Skeletal muscle satellite cell (primary cell): ENCODE results near the gene VAV2.
A peak's percentile ranks its signal among the peaks of the same experiment; 100 is the strongest.

Source experiments
- H3K27me3 ChIP-seq: 2 replicates; pipeline ENCODE4 v1.7.0; 2013; ENCODE audit warnings: low read length; ENCODE audit not compliant: control insufficient read depth, insufficient read depth
- H3K36me3 ChIP-seq: 2 replicates; pipeline ENCODE4 v1.7.0; 2013; ENCODE audit warnings: mild to moderate bottlenecking, control low read depth, low read length; ENCODE audit not compliant: insufficient read depth
- H3K4me1 ChIP-seq: 2 replicates; pipeline ENCODE4 v1.7.0; 2013; ENCODE audit warnings: low read length; ENCODE audit not compliant: control insufficient read depth, insufficient read depth
- H3K4me2 ChIP-seq: 2 replicates; pipeline ENCODE4 v1.7.0; 2013; ENCODE audit warnings: mild to moderate bottlenecking, low read length
- H3K4me3 ChIP-seq: 2 replicates; pipeline ENCODE4 v1.7.0; 2013; ENCODE audit warnings: low read length
- H3K9ac ChIP-seq: 2 replicates; pipeline ENCODE4 v1.7.0; 2013; ENCODE audit warnings: mild to moderate bottlenecking, low read depth, low read length, moderate library complexity
- H3K9me3 ChIP-seq: replicated peaks from 2 replicates; pipeline ENCODE4 v1.7.0; 2013; ENCODE audit warnings: mild to moderate bottlenecking, control low read depth, low read length

Gene VAV2

DNA sequence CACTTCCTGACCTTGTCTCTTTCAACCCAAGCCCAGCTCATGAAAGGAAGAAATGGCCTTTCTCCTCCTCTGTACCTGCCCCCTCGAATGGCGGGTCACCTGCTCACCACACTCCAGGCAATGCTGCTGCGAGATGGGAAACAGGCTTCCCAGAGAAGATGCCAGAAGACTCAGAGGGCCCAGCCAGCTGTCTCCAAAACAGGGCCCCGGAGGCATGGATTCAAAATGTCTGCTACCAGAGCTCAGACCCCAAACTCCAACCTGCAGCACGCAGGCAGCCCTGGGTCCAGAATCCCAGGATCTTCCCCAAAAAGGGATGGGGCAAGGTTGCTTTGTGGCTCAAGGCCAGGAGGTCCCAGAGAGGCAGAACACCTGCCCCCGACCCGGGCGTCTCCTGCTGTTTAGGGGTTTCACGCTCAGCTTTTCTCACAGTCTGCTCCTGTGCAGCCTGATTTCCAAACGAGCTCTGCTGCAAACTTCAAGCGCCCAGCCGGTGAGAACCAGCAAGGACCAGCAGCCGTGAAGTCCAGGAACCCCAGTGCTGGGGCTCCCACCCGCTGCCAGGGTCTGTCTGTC is 42.5 kb downstream of the VAV2 start:
- Histone ChIP-seq H3K36me3 (peaks cover 8% of the 10 kb centered on the region), H3K9ac (no peak overlapping the region), H3K27me3 (no peaks in the 10 kb centered on the region), H3K4me3 (no peak overlapping the region), H3K9me3 (no peaks in the 10 kb centered on the region), H3K4me1 (peaks cover 19% of the 10 kb centered on the region), H3K4me2 (no peak overlapping the region)

DNA sequence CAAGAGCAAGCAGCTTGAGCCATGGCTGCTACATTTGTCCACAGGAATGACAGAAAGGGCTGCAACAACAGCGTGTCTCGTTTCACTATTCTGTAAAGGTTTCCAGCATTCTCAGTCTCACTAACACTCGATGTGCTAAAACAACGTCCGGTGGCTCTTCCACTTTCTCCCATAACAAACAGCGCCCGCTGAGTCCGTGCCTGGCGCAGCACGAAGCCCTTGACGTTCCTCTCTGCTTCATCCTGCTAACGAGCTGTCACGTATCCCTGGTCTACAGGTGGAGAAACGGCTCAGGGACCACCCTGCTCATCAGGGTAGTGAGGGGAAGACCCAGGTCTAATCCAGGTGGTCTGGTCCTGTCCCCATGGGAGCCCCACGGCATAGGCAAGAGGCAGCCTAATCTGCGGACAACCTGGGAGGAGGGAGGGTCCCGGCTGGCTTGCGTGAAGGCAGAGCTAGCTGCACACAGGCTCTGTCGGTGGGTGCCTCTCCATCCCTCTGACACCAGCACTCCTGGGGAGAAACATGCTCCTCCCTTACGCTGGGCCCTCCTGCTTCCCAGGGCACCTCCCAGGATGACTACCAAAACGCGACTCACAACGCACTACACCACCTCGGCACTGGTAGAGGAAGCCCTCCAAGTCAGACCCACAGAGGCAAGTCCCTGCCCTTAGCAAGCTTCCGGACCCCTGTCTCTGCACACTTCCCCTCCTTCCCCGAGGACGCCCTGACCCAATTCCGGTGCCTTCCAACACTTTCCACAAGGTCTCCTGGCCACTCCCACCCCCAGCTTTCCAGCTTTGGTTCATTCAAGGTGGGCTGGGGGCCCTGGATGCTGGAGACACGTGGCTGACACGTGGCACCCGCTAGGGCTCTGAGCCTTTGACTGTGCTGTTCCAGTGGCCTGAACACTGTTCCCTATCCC is 43.3 kb downstream of the VAV2 start:
- Histone ChIP-seq H3K27me3 (no peaks in the 10 kb centered on the region), H3K4me1 (peaks cover 26% of the 10 kb centered on the region), H3K9me3 (no peaks in the 10 kb centered on the region), H3K36me3 (peaks cover 8% of the 10 kb centered on the region), H3K9ac (no peak overlapping the region), H3K4me3 (no peak overlapping the region), H3K4me2 (no peak overlapping the region)

DNA sequence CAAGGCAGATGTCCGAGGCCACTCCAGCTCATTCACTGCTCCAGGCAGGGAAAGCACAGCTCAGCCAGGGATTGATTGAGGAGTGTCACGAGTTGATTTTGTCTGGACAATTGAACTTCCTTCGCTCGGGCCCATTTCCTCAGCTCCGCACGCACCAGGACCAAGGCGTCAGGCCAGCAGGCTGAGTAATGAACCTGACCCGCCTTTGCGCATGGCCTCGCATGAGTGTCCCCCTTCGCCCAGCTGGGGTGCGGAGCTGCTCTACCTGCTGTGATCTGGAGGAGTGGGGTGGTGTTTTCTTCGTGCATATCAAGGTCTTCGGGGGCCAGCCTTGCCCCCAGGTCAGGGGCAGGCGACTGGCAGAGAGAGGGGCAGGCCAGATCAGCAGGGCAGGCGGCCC is 44.0 kb downstream of the VAV2 start:
- Histone ChIP-seq H3K4me1 (peaks cover 28% of the 10 kb centered on the region), H3K4me3 (no peak overlapping the region), H3K4me2 (no peak overlapping the region), H3K9me3 (no peaks in the 10 kb centered on the region), H3K27me3 (no peaks in the 10 kb centered on the region), H3K36me3 (peaks cover 8% of the 10 kb centered on the region), H3K9ac (no peak overlapping the region)

DNA sequence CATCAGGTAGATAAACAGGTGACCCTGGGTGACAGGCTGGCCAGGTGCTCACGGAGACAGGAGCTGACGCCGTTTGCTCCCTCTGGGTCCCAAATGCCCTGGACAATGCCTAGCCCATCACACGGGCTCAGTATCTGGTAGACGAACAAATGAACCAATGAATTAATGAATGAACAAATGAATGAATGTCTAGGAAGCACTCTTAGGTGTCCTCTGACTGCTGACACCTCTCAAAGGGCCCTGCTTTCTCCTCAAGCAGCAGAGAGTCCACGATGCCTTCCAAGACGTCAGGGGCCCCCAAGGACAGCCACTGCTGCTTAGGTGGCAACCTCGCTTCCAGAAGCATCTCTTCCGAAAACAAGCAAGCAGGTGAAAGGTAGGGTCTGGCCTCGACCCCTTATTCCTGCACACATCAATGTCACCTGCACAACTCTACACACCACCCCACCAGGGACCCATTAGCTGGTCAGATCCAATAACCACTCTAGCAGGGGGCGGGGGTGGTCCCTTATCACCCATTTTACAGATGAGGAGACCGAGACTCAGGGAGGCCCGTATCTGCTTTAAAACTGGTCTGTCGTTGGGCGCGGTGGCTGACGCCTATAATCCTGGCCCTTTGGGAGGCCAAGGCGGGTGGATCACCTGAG is 45.2 kb downstream of the VAV2 start:
- H3K36me3 ChIP-seq, result peaks cover 8% of the 10 kb centered on the region
- no peak overlapping the region for H3K9ac ChIP-seq
- no peak overlapping the region for H3K4me3 ChIP-seq
- no peaks in the 10 kb centered on the region for H3K27me3 ChIP-seq
- peaks cover 28% of the 10 kb centered on the region for H3K4me1 ChIP-seq
- H3K4me2 ChIP-seq, result no peak overlapping the region
- no peaks in the 10 kb centered on the region for H3K9me3 ChIP-seq

DNA sequence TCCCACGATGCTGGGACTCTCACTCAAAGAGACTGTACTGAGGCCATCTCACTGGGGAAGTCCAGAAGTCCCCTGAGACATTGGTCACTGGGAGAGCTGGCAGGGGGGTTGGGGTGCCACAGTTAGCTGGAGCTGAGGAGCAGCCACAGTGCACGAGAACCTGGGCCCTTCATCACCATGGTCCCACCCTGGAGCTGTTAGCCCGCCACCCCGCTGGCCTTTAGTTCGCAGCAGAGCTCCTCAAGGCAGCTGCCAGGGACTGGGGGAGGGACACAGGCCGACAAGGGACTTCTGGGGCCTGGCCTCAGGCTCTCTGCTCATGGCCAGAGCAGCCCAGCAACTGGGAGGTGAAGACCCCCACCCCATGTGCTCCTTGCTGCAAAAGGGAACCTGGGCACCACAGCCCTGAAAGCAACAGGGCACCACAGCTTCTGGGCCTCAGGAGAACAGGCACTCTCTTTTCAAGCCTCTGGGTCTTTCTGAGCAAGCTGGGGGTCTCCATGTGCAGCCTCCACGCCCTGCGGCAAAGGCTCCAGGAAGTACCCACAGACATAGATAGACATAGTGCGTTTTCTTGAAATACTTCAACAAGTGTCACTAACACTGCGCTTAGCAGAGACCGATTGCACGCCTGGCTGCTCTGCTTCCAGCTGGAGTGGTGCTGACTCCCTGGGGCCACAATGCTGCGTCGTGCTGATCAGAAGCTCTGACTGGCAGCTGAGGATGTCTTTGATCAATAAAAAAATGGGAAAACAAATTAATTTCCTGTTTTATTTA is 46.0 kb downstream of the VAV2 start:
- no peak overlapping the region for H3K4me3 ChIP-seq
- peaks cover under 1% of the 10 kb centered on the region for H3K36me3 ChIP-seq
- no peak overlapping the region for H3K4me2 ChIP-seq

DNA sequence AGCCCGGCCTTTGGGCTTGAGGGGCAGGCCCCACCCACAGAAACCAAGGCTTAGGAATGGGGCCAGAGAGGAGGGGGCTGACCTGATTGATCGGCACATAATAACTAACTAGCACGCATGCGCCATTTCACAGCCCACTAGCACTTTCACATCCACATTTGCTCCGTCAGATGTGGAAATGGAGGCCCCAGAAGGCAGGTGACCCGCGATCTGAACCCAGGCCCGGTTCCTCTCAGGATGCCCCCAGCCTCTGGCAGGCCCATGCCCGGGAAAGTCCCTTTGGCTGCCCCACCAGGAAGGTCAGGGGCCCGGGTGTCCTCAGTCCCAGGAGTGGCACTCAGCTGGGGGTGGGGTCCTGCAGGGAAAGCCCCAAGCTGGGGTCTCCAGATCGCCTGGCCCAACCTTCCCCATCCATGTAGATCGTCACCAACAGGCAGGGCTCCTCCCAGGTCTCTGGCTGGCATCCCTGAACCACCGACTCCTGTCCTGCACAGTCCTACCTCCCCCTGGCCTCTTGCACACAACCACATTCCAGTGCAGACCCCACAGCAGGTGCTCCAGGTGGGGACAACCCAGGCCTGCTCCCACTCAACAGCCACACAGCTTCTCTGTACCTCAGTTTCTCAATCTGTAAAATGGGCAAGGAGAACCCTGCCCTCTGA is 46.7 kb downstream of the VAV2 start:
- Histone ChIP-seq H3K9ac (no peak overlapping the region), H3K36me3 (no peaks in the 10 kb centered on the region), H3K4me3 (no peak overlapping the region), H3K9me3 (no peaks in the 10 kb centered on the region), H3K4me1 (peaks cover 20% of the 10 kb centered on the region), H3K27me3 (no peaks in the 10 kb centered on the region), H3K4me2 (peak overlapping the region; percentile 12)

More for the DNA sequence above, 46.0 kb downstream of the VAV2 start:
- Histone ChIP-seq H3K4me1 (peaks cover 27% of the 10 kb centered on the region), H3K27me3 (no peaks in the 10 kb centered on the region), H3K9me3 (no peaks in the 10 kb centered on the region), H3K9ac (no peak overlapping the region)

DNA sequence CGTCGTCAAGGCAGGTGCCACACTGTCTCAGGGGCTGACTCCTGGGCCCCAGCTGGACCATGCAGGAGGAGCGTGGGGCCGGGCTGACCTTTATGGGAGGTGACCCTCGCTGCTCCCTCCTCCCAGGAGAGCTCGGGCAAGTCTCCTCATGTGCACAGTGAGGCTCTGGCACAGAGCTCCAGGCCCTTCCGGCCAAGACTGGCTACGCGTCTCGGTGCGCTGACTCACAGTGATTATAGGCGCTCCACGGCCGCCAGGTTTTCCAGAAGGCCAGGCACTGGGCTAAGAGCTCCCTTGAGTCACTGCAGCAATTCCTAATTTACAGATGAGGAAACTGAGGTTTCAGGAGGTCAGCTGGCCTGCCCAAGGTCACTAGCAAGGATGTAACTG is 47.4 kb downstream of the VAV2 start:
- peak overlapping the region; percentile 33 for H3K4me2 ChIP-seq
- peak overlapping the region; percentile 16 for H3K9ac ChIP-seq
- H3K27me3 ChIP-seq, result no peaks in the 10 kb centered on the region
- no peaks in the 10 kb centered on the region for H3K9me3 ChIP-seq
- H3K4me3 ChIP-seq, result no peak overlapping the region
- no peaks in the 10 kb centered on the region for H3K36me3 ChIP-seq
- peaks cover 20% of the 10 kb centered on the region for H3K4me1 ChIP-seq

DNA sequence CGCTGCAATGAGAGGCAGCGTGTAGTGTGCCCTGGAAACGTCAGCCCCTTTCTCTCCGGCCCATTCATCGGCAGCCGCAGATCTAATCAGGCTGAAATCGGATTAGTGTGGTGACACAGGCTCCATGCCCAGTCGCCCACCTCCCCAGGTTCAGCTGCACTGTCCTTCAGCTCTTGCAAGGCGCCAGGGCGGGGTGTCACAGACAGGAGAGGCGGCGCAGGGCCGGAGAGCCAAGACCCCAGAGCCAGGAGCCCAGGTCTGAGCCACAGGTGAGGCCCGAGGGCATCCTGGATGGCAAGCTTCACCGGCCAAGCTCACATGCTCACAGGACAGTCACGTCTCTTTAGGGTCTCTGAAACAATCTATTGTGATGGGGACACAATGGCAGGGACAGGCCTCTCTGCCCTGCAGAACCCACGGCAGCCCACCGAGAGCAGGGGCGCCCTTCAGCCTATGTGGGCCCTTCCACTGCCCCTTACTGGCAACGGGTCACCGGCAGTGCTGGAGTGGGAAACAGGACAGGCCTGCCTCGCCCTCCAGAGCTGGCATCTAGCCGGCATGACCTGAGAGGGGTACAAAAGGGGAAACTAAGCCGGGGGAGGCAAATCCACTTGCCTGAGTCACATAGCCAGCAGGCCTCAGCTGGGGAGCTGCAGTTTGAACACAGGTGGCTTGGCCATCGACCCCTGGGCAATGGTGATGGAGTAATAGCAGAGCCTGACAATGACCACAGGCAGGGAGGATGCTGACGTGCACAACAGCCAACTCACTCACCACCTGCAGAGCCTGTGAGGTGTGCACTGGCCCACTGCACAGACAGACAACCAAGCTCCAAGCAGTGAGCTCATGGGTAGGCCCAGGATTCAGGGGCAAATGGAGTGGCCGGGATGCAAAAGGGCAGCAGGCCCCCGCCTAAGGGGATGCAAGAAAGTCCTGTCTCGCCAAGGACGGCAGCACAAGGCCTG is 48.1 kb downstream of the VAV2 start:
- peak overlapping the region; percentile 16 for H3K9ac ChIP-seq
- H3K4me3 ChIP-seq, result no peak overlapping the region
- peaks cover 20% of the 10 kb centered on the region for H3K4me1 ChIP-seq
- H3K27me3 ChIP-seq, result no peaks in the 10 kb centered on the region
- no peaks in the 10 kb centered on the region for H3K36me3 ChIP-seq
- no peaks in the 10 kb centered on the region for H3K9me3 ChIP-seq
- peak overlapping the region; percentile 33 for H3K4me2 ChIP-seq

DNA sequence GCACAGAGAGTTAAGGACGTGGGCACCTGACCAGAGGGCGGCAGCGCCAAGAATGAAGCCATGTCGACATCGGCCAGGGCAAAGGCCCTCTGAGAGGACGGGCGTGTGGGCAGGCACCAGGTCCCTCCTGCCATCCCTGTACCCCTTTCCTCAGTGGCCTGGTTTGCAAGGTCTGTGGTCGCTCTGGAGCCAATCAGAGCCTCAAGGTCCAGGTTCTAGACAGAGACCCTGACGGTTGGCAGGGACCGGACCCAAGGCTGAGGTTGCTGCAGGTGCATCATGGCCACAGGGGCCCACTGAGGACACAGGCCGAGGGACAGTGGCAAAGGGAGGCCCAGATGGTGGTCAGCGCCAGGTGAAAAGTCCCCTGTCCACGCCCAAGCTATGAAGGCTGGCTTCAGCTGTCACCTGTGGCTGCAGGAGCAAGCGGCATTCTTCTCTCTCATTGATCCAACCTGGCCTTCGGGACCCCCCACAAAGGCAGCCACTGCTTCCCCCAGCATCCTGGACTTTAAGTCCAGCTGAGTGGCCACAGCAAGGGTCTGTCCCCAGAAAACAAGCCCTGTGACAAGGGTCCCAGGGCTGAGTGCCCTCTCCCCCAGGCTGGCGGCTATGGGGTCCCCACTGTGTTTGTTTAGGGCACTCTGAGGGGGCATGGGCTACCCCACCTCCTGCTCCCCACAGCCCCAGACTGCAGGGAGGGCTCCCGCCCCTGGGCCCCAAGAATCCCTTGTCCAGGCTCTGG is 48.9 kb downstream of the VAV2 start:
- Histone ChIP-seq H3K4me2 (no peak overlapping the region), H3K4me3 (no peak overlapping the region), H3K4me1 (peaks cover 20% of the 10 kb centered on the region), H3K9ac (no peak overlapping the region), H3K36me3 (no peaks in the 10 kb centered on the region), H3K27me3 (no peaks in the 10 kb centered on the region), H3K9me3 (no peaks in the 10 kb centered on the region)
